ENCODE results near the gene PAPPA.

PAPPA gene

DNA sequence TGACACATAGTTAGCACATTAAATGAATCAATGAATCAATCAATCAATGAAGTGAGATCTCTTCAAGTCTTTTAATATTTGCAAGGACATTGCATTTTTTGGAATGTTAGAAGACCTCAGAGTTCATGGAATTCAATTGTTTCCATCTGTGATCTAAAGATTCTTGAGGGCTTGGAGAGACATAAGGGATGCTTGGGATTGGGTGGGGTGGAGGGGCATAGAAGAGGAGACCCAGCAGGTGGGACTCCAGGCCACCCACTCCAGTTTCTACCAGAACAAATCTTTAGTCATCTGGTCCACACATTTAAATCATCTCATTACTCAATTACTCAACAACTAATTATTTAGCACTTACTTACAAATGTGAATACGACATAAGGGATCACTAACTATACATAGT, 282.5 kb downstream of the PAPPA start:
- DNase-seq = no peak

DNA sequence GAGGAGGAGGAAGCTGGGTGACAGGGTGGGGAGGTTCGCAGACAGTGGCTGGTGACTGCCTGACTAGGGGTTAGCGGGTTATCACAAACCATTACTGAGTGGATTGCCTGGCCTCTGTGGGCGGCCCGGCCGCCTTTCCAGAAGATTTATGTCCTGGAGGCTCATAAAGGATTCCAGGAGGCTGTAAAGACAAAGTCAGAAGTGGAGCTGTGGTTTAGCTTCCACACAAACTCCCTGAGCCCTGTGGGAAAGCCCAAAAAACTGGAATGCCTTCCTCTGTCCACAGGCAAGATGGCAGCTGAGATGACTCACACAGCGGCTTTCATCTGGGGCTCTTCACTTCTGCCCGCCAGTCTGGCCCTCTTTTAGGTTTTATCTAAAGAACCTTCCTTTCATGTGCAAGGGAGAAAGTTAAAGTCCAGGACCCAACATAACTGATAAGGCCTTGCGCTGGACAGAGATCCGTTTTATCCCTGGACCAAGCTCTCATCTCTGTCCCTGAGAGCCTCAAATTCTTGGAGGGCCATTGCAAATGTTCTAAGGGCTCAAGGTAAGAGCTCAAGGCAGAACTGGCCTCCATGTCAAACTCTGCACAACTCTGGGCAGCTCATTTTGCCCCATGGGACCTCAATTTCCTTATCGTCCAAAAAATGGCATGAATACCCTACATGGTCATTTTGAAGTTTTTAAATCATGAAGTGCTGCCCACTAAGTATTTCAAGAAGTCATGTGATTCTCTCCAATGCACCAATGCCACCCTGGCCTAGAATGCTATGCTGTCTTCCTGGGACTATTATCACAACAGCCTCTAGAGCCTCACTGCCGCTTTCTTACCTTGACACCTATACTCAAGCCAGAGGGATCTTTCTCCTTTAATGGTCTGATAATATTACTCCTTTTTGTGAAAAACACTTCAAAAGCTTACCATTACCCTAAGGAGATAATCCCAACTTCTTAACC, 284.1 kb downstream of the PAPPA start:
- DNase-seq = no peak

DNA sequence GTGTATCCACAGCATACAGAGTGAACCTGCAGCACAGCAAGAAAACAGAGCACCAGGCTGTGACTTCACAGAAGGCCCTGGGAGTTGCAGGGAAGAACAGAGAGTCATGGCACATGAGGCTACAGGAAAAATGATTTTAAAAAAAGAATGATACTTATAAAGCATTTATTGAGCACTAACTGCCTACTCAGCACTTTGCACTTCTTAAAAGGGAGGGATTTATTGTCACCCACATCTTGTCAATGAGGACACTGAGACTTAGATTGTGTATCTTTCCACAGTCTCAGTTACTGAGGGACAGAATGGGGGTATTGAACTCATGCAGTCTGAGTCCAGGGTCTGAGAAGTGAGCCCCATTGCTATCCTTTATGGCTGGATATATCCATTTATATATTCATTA, 288.9 kb downstream of the PAPPA start:
- no peak for DNase-seq

DNA sequence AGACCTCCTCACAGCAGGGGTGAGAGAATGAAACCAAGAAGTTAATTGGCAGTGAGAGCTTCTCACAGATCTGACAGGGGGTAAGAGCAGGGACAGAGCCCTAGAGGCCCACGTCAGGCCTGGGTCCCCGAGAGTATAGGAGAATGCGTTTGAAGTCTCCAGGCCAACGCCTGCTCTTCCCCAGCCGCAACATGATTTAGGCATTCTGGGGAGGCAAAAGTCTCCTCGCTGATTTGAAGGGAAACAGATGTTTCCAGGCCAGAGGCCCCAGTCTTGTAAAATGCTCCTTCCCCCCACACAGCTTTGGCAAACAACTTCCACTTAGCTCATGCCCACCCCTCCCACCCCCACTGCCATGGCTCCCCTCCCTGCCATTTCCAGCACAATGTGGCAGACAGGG, 294.3 kb downstream of the PAPPA start:
- no peak for DNase-seq

DNA sequence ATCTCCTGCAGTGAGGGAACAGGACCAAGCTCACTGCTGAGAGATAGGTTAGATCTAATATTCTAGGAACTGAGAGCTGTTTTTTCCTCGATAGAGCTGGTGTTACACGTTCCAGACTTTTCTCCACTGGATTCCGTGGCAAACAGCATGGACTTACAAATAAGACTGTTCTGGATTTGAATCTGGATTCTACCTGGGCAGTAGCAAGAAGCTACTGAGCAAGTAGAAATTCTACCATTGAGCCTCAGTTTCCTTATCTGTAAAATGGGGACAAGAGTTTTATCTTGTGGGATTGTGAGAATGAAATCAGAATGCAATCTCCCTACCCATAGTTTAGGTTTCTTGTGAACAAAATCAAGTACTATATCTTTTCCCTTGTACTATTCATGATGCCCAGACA, 294.8 kb downstream of the PAPPA start:
- DNase-seq = no peak

DNA sequence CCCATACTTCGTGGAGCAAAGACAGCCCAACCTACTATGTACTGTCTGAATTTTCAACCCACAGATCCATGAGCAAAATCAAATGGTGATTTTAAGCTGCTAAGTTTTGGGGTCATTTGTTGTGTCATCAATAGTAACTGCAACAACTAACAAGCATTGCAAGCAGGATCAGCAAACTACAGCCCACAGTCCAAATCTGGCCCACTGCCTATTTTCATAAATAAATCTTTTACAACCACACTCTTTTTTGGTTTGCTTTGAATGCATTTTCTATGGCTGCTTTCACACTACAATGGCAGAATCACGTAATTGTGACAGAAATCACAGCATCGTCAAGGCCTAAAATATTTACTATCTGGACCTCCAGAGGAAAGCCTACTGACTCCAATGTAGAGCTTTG, 296.4 kb downstream of the PAPPA start:
- no peak for DNase-seq

DNA sequence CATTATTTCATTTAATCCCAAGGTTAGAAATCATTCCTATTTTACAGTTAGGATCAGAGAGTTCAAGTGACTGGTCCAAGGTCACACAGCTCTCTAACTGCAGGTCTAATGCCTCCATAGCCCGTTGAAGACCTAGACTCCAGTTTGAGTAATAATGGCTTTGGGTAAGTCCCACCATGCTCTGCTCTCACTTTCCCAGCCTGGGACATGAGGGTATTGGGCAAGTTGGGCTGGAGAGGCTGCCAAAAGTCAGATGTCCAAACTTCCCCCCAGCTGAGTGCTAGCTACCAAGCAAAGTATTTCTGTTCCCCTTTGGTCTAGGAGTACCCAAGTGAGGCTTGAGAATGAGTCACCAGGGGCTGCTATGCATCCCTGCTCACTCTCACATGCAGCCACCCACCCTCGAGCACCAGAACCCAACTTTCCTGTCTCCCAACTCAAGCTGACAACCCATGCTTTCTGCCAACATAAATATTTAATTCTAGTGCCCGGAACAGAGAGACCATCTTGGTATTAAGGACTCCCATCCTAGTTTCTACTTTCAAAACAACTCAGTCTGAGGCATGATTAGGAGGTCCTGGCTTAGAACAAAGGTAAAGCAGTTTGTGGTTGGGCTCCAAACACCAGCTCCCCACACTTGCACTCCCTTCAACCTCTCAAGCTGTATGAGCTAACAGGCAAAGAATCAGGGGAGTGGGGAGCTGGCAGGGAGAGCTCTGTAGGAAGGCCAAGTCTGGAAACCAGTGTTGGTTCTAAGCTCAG, 297.0 kb downstream of the PAPPA start:
- DNase-seq = no peak

DNA sequence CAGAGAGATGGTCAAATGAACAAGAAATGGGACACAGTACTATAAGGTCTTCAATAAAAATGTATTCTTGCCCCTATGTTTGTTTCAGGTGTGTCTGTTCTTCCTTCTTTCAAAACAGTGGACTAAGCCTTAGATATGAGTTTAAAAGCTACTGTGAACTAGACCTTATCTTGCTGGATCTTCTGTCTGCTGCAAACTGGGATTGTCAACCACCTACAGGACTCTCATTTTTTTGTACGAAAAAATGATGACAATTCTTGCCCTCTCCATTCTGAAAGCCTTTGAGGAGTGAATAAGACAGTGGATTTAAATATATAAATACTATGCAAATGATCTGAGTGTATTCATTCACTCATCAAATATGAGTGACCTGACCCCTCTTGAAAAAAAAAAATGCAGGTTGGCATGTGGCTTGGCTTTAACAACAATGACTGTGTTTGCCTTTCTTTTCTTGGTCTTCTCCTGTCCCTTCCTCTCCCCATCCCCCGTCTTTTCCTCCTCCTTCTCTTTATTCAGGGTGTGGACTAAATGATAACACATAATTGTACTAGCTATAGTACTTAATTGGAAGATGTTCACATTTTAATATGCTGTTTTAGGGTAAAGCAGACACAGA, 298.0 kb downstream of the PAPPA start:
- no peak for DNase-seq

Measured in CD4-positive, alpha-beta T cell treated with Interferon alpha-2 for 1 hour (primary cell).